HepG2 (cell line): ENCODE measurements around the gene TPX2. TPM values are rescaled to one million over a fixed set of nuclear protein-coding genes. Genes with fewer than 3 reads are reported as not detected.

Experiments used
- CHD2 ChIP-seq: IDR thresholded peaks from 2 replicates; pipeline ENCODE4 v1.6.1; 2011; ENCODE audit warnings: low read depth, low read length, improper control_type of control experiment
- CSRNP2 ChIP-seq: sonication (generic); formaldehyde crosslinking; conservative IDR thresholded peaks from 2 replicates; pipeline ENCODE4 v1.8.0; 2022; ENCODE audit warnings: low read depth, missing genetic modification reagents
- ELF4 ChIP-seq: sonication (generic); formaldehyde crosslinking; IDR thresholded peaks from 2 replicates; pipeline ENCODE4 v1.5.0; 2020; ENCODE audit warnings: missing genetic modification reagents, mild to moderate bottlenecking, moderate library complexity, borderline replicate concordance
- FOXK2 ChIP-seq: fragments of 450-650 bp; IDR thresholded peaks from 2 replicates; pipeline ENCODE4 v1.6.1; 2016
- IRF9 ChIP-seq: sonication (generic); formaldehyde crosslinking; IDR thresholded peaks from 2 replicates; pipeline ENCODE4 v1.8.0; 2022; ENCODE audit warnings: missing genetic modification reagents, mild to moderate bottlenecking, borderline replicate concordance
- JUND ChIP-seq: sonication (generic); formaldehyde crosslinking; IDR thresholded peaks from 2 replicates; pipeline ENCODE4 v1.8.0; 2022; ENCODE audit warnings: mild to moderate bottlenecking, missing genetic modification reagents
- KDM4B ChIP-seq: sonication (generic); formaldehyde crosslinking; IDR thresholded peaks from 2 replicates; pipeline ENCODE4 v1.4.0; 2020; ENCODE audit warnings: missing genetic modification reagents
- SCMH1 ChIP-seq: sonication (generic); formaldehyde crosslinking; IDR thresholded peaks from 2 replicates; pipeline ENCODE4 v1.9.0; 2021; ENCODE audit warnings: missing genetic modification reagents, mild to moderate bottlenecking, borderline replicate concordance
- SKI ChIP-seq: fragments of 450-650 bp; IDR thresholded peaks from one replicate; pipeline ENCODE4 v1.6.1; 2018; ENCODE audit warnings: mild to moderate bottlenecking; ENCODE audit not compliant: partially characterized antibody
- SNAPC4 ChIP-seq: sonication (generic); formaldehyde crosslinking; IDR thresholded peaks from 2 replicates; pipeline ENCODE4 v1.4.0; 2020; ENCODE audit warnings: mild to moderate bottlenecking, missing genetic modification reagents
- TCF7 ChIP-seq: sonication (generic); IDR thresholded peaks from 2 replicates; pipeline ENCODE4 v1.6.1; 2016; ENCODE audit warnings: antibody characterized with exemption, low read depth
- ZBTB46 ChIP-seq: sonication (generic); formaldehyde crosslinking; IDR thresholded peaks from 2 replicates; pipeline ENCODE4 v1.4.0; 2020; ENCODE audit warnings: mild to moderate bottlenecking, missing genetic modification reagents, borderline replicate concordance
- ZNF263 ChIP-seq: sonication (generic); formaldehyde crosslinking; IDR thresholded peaks from 2 replicates; pipeline ENCODE4 v1.4.0; 2020; ENCODE audit warnings: missing genetic modification reagents
- ZNF362 ChIP-seq: sonication (generic); formaldehyde crosslinking; IDR thresholded peaks from 2 replicates; pipeline ENCODE4 v1.4.0; 2020; ENCODE audit warnings: missing genetic modification reagents, mild to moderate bottlenecking, borderline replicate concordance
- ZNF383 ChIP-seq: sonication (generic); formaldehyde crosslinking; IDR thresholded peaks from 2 replicates; pipeline ENCODE4 v1.4.0; 2020; ENCODE audit warnings: missing genetic modification reagents, mild to moderate bottlenecking, borderline replicate concordance
- ZNF563 ChIP-seq: sonication (generic); formaldehyde crosslinking; IDR thresholded peaks from 2 replicates; pipeline ENCODE4 v1.8.0; 2022; ENCODE audit warnings: mild to moderate bottlenecking, moderate library complexity, missing genetic modification reagents
- ZNF709 ChIP-seq: sonication (generic); formaldehyde crosslinking; IDR thresholded peaks from 2 replicates; pipeline ENCODE4 v1.5.0; 2020; ENCODE audit warnings: mild to moderate bottlenecking, missing genetic modification reagents
- ZNF776 ChIP-seq: sonication (generic); formaldehyde crosslinking; IDR thresholded peaks from 2 replicates; pipeline ENCODE4 v1.4.0; 2020; ENCODE audit warnings: mild to moderate bottlenecking, missing genetic modification reagents
- polyA plus RNA-seq, 8 experiments: library from polyadenylated mRNA; depleted of rRNA in 3 of 8; stranded (reverse) in 7 of 8; unstranded in 1 of 8; fragments of >200 nt; fragmentation: Illumina TruSeq in 4 of 8; extraction: Trizol in 4 of 8; gene quantifications; 2 replicates each; pipeline versions ENCODE4 v1.2.1 to v1.2.3, GENCODE V29; 2011 to 2016; ENCODE audit warnings: low read depth in 4 of 8, missing spikeins in 1 of 8, mixed read lengths in 1 of 8; ENCODE audit not compliant: insufficient read depth in 1 of 8
- total RNA-seq, 5 experiments: library from RNA; depleted of rRNA; stranded (reverse); fragments of >200 nt; fragmentation: Illumina TruSeq; extraction: Trizol; gene quantifications; 2 replicates each; pipeline ENCODE4 v1.2.3, GENCODE V29; 2016; ENCODE audit warnings: low read depth in 1 of 5

Gene TPX2
- total and polyA plus RNA-seq, 2 of the 13 experiments (the other 11 are each of a cell fraction or from before 2014, with no cell fraction given), result 34.3 to 124 TPM

GRCh38 chr20:31835977-31836852, 97.1 kb downstream of the TPX2 start (continued):
- TF ChIP-seq SNAPC4 (CRISPR knock-in tag), result 0 out of 2 replicates have a peak, but pooled peaks have one; percentile 48
- TF ChIP-seq IRF9 (CRISPR knock-in tag), result no peak
- TF ChIP-seq CSRNP2, result no peak
- TF ChIP-seq ZNF563 (CRISPR knock-in tag), result no peak
- TF ChIP-seq ELF4 (CRISPR knock-in tag), result no peak
- TF ChIP-seq ZBTB46 (CRISPR knock-in tag), result no peak
- peak; percentile 22; the same call in 1 of the 2 replicates for TF ChIP-seq ZNF263
- TF ChIP-seq JUND (CRISPR knock-in tag), result peak; percentile 98
- TF ChIP-seq ZNF362, result no peak
- TF ChIP-seq SCMH1 (CRISPR knock-in tag), result no peak
- no peak for TF ChIP-seq CHD2
- no peak for TF ChIP-seq ZNF709 (CRISPR knock-in tag)
- no peak for TF ChIP-seq TCF7
- TF ChIP-seq FOXK2, result no peak
- 0 out of 2 replicates have a peak, but pooled peaks have one; percentile 34 for TF ChIP-seq KDM4B
- TF ChIP-seq ZNF776 (CRISPR knock-in tag), result no peak; the same call in 1 of the 2 replicates
- TF ChIP-seq ZNF383 (CRISPR knock-in tag), result no peak
- no peak for TF ChIP-seq SKI
